ENCODE measurements around the gene PSAPL1.

Gene PSAPL1

GRCh38 chr4:7412554-7412912 lies 22.2 kb downstream of the PSAPL1 start:
- no peak overlapping the region for H3K27ac ChIP-seq
- no peak for TF ChIP-seq CTCF (IDR thresholded peaks at IDR 0.05)

GRCh38 chr4:7411896-7412553 lies 22.7 kb downstream of the PSAPL1 start:
- no peak for TF ChIP-seq CTCF (IDR thresholded peaks at IDR 0.05)
- no peak for TF ChIP-seq ZFX (IDR thresholded peaks at IDR 0.05; ENCODE audit: borderline replicate concordance)
- H3K27ac ChIP-seq: no peak overlapping the region

GRCh38 chr4:7411491-7411890 lies 23.2 kb downstream of the PSAPL1 start:
- TF ChIP-seq ZFX (IDR thresholded peaks at IDR 0.05; ENCODE audit: borderline replicate concordance) (no peak), CTCF (IDR thresholded peaks at IDR 0.05) (no peak)
- no peak overlapping the region for H3K27ac ChIP-seq

- no peak for TF ChIP-seq ZFX (IDR thresholded peaks at IDR 0.05; ENCODE audit: borderline replicate concordance)
- no peak overlapping the region for H3K27ac ChIP-seq
Measured at GRCh38 chr4:7410446-7410845, 24.3 kb downstream of the PSAPL1 start.

GRCh38 chr4:7408166-7408565 lies 26.6 kb downstream of the PSAPL1 start:
- TF ChIP-seq CTCF (IDR thresholded peaks at IDR 0.05) (no peak), ZFX (IDR thresholded peaks at IDR 0.05; ENCODE audit: borderline replicate concordance) (no peak)
- H3K27ac ChIP-seq: no peak overlapping the region

GRCh38 chr4:7403001-7403400 lies 31.7 kb downstream of the PSAPL1 start:
- no peak for TF ChIP-seq CTCF (IDR thresholded peaks at IDR 0.05)
- TF ChIP-seq ZFX (IDR thresholded peaks at IDR 0.05; ENCODE audit: borderline replicate concordance): no peak
- H3K27ac ChIP-seq: no peak overlapping the region

- TF ChIP-seq CTCF (IDR thresholded peaks at IDR 0.05) (no peak), ZFX (IDR thresholded peaks at IDR 0.05; ENCODE audit: borderline replicate concordance) (no peak)
- no peak overlapping the region for H3K27ac ChIP-seq
Measured at GRCh38 chr4:7402526-7402925, 32.2 kb downstream of the PSAPL1 start.

- H3K27ac ChIP-seq: no peak overlapping the region
- TF ChIP-seq ZFX (IDR thresholded peaks at IDR 0.05; ENCODE audit: borderline replicate concordance) (no peak), CTCF (IDR thresholded peaks at IDR 0.05) (no peak)
Measured at GRCh38 chr4:7400671-7401298, 33.9 kb downstream of the PSAPL1 start.

Data from 22Rv1 (cell line).